NCI-H1417 treated with DMSO at 0.1 percent for 48 hours (cell line): ENCODE data around the gene PLEKHD1.
"Not testable (repeated sequence)": the region's sequence is repeated elsewhere in the genome, so short reads cannot be mapped to it uniquely, and the experiment has no call there.

Source experiments
- DNase-seq: peaks from one replicate; lab custom pipeline; 2025; lab: John Stamatoyannopoulos, UW

Gene PLEKHD1

DNA sequence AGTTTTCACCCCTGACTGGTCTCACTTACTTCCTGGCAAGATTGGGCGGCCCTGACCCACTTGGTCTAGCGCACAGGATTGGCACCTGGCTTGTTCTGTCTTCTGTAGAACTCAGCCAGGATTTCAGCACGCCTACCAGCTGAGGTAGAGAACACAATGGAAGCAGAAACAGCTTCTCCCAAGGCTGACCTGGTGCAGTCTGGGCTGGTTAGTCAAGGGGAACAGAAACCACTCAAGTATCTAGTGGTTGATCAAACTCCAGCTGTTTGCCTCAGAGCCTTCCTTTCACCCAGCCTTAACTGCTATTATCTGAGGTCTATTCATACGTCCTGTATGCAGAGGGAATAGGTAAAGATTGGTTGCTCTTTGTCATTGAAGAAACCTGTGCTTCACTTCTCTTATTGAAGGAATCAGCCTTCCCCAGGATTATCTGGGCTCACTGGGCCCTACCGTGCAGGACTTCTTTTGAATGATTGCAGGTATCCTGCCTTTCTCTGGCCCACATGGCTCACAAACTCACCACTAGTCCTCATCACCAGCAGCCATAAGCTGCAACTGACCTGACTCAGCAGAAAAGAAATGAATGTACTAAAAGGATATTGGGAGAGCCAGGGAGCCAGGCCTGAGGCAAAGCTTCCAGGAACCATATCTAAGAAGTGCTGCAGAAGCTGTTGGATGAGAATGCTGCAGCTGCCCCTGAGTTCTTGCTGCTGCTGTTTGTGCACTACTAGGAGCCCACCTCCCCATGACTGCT is 2.5 kb upstream of the PLEKHD1 start:
- DNase-seq: no peak

DNA sequence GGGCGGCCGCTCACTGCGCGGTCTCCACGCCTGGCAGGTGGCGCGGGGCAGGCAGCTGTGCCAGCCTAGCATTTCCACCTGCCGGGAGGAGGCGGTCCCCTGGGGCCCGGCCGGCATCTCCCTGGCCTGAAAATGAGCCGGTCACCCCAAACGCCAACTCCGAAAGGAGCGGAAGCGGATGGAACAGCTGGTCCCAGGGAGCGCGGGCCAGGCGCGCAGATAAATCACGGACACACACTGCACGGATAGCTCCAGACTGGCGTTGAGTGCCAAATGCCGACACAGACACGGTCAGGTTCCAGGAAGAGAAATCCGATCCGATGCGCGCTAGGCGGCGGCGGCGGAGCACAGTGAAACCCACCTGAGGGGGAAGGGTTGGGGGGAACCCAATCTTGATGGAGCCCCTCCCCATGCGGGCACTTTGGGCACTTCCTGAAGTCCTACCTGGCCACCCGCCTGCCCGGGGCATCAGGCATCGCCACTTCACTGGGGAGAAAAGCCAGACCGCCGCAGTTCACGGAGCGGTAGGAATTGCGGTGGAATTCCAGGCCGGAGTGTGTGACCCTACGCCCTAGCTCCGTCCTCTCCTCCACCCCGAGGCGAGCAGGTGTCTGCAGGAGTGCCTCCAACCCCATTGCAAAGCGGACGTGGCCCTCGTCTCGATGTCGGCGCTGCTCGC is 624 bp upstream of the PLEKHD1 start:
- no peak for DNase-seq

DNA sequence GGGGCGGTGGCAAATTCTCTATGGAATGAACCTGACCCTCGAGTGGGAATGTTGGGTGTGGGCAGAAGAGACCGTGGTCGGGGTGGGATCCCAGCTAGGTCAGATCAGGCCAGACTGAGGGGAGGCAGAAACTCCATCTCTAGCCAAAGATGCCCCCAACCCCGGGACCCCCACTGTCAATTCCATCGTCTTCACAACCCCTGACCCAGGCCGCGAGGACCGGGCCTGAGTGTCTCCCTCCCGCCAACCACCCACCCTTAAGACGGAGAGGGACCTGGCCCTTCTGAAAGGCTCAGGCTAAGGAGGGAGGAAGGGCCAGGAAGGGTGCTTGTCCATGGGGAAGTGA is 760 bp downstream of the PLEKHD1 start:
- no peak for DNase-seq

DNA sequence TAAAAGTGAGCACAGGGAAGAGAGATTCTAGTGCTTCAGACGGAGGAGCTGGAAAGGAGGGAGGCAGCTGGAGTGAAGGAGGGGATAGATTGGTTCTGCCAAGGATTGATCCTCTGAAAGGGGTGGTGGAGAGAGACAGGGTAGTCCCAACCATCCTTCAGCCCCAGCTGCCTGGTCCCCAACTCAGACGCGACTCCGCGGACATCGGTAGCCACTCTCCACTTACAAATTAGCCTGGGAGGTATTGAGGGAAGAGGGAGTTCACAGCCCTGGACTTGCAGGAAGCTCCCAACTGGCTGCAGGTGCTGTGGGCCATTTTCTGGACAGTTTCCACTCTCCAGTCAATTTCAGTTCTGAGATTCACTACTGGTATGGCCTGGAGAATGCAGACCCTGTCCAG is 1.2 kb downstream of the PLEKHD1 start:
- no peak for DNase-seq

DNA sequence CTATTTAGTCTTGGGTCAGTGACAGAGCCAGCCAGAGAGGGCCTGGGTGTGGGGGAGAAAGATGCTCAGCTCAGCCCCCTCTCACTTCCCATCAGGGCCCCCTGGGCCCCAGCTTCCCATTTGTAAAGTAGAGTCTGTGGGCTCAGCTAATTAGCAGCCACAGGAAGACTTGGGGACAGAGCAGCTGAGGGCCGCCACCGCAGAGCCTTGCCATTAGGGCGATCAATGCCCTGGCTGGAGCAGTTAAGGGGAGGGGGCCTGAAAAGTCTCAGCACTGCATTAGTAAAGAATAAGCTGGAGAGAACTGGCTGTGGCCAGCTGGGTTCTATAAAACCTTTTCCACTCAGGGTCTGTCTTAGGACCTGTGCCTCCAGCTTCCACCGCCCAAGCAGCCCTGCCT is 2.7 kb downstream of the PLEKHD1 start:
- DNase-seq: no peak

DNA sequence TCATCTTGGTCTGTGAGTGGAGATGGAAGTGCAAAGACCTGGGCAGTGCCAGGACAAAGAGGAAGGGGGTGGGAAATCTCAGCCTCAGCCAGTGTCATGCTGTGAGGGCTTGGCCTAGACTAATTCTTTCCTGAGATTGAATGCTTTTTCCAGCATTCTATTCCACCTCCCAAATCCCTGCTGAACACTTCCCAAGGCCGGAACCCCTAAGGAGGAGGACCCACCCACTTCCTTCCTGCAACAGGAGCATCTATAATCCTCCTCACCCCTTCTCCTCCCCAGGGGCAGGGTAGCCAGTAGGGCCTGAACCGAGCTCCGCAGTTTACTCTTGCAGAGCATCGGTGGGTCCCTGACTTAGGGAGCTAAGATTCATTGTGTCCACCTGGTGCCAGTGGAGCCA is 3.2 kb downstream of the PLEKHD1 start:
- DNase-seq: no peak

DNA sequence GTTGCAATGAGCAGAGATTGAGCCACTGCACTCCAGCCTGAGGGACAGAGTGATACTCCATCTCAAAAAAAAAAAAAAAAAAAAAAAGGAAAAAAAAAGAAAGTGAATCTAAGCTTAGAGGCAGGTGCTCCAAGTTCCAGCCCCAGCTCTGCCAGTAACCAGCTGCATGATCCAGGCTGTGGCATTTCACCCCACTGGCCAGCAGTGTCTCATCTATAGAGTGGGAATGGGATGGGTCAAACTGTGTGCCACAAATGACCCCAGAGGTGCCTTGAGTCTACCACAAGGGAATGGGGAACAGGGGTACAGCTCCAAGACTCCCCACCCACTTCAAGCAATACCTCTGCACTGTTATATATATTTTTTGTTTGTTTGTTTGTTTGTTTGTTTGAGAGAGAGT is 5.0 kb downstream of the PLEKHD1 start:
- no peak for DNase-seq

DNA sequence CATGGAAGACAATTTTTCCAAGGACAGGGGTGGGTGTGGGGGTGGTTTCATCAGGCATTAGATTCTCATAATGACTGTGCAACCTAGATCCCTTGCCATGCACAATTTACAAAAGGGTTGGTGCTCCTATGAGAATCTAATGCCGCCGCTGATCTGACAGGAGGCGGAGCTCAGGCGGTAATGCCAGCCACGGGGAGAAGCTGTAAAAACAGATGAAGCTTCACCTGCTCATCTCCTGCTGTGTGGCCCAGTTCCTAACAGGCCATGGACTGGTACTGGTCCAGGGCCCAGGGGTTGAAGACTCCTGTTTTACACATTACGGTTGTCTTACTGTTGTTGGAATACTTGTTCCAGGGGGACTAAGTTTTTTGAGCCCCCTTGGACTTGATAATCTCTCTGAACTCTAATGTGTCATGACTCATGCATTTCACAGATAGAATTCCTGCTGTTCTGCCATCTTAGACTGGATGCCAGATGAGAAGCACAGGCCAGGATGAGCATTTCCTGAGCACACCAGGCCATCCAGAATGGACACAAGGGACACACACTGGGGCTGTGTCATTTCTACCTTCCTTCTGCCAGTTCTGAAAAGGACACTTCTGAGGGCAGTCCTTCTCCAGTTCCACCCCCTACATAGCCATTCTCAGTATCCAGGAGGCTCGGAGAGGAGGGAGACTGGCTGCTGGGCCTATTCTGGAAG is 5.8 kb downstream of the PLEKHD1 start:
- no peak for DNase-seq

DNA sequence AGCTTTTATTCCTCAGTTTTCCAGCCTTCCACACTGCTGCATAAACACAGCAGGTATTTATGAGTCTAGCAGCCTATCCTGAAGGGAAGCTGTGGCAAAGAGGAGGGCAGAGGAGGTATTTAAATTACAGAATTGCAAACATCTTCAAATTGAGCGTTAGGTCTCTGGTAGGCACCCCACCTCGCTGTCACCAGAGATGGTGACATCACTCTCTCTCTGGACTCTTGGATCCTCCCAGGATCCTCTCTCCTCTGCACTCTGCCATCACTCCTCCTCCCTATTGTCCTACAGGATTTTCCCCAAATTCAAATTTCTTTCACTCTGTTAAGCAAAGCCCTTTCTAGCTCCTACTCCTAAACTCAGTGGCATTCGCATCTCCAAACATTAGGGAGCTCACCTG is 6.7 kb downstream of the PLEKHD1 start:
- DNase-seq: no peak

DNA sequence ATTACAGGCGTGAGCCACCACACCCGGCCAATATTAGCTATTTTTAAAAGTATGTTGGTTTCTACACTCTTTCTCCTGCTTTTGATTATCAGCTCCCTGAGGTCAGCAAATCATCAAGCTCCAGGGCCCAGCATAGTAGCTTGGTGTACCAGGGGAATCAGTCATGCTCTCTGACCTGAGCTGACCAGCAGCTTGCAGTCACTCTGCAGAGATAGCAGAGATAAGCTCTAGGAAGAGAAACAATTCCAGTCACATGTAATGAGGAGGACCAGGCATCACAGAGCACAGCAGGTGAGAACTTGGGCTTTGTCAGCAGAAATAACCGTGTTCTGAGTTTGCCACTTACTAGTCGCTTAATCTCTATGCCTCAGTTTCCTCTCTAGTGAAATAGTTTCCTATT is 8.5 kb downstream of the PLEKHD1 start:
- DNase-seq: no peak

DNA sequence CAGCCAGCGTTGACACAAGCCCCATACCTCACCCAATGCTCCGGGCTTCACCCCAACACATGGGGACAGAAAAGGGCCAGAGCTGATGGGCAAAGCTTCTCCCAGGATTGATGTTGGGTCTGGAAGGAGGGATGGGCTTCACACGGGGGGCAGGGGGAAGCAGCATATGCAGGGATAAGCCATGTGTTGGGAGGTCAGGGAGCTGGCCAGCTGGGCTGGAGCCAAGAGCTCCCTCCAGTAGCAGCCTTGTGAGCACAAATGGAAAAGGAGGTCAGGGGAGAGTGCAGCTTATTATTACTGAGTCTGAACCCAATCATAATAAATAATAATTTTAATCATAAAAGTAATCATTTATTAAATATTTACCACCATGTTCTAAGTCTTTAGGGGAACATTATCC is 9.3 kb downstream of the PLEKHD1 start:
- DNase-seq: no peak

DNA sequence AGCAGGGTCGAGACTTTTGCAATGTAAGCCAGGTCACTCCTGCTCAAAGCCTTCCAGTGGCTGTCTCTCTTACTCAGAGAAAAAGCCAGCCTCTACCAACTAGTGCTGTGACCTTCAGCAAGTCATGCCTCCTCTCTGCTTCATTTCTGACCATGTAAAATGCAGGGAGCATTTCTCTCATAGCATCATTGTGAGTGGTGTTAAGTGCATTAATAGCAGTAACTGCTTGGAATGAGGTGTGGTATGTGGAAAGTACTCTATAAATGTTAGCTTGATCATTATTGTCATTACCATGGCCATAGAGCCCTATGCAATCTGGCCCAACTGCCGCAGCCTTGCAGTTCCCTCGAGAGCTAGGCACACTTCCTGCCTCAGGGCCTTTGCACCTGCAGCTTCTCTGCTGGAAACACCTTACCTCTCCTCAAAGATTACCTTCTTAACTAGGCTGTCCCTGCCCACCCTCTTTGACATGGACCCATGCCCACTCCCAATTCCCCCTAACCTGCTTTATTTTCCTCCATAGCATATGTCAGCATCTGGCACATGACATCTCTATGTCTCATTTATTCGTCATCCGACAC is 10.9 kb downstream of the PLEKHD1 start:
- DNase-seq: no peak

DNA sequence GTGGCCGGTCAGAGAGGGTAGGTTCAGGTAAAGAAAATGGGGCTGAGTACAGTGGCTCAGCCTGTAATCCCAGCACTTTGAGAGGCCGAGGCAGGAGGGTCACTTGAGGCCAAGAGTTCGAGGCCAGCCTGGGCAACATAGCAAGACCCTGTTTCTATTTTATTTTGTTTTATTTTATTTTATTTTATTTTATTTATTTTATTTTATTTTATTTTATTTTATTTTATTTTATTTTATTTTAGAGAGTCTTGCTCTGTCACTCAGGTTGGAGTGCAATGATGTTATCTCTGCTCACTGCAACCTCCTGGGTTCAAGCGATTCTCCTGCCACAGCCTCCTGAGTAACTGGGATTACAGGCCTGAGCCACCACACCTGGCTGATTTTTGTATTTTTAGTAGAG is 13.3 kb downstream of the PLEKHD1 start:
- DNase-seq: not testable (repeated sequence)

DNA sequence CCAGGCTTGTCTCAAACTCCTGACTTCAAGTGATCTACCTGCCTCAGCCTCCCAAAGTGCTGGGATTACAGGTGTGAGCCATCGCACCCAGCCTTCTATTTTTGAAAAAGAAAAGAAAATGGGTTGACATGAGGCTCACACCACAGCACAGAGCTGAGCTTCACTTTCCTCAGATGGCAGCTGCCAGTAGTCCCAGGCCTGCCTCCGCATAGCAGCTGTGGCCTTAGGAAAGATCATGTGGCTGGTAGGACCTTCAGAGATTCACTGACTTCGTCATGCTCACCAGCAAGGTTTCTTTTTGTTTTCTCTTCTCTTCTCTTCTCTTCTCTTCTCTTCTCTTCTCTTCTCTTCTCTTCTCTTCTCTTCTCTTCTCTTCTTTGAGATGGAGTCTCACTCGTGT is 13.8 kb downstream of the PLEKHD1 start:
- DNase-seq: not testable (repeated sequence)

DNA sequence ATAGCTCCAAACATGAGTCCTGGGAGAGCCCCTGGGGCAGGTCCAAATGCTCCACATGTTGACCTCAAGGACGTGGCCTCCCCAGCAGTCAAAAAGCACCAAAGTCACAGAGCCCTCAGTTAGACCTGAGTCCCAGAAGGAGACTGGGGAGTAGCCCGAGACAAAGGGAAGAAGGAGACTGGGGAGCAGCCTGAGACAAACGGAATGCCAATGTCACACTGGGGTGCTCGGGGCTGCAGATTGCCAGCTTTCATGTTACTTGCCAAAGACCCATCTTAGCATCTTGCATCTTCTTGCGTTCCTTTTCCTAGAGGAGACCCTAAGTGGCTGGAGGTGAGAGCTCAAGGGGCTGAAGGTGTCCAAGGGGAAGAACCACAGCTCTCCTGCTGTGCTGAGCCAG is 14.9 kb downstream of the PLEKHD1 start:
- no peak for DNase-seq

DNA sequence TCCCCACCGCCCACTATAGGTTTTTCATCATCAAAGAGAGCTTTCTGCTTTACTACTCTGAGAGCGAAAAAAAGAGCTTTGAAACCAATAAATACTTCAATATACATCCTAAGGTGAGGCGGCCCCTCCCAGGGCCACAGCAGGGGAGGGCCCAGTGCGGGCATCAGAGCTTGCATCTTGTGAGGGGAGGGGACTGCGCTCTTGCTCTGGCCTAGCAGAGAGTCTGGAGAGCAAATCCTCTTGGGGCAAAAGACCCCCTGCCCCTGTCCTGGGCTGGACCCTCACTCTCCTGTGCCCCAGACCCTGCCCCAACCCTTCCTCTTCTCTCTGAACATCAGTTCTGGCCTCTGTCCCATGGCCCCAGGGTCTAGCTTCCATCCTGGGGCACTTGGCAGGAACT is 15.6 kb downstream of the PLEKHD1 start:
- no peak for DNase-seq

DNA sequence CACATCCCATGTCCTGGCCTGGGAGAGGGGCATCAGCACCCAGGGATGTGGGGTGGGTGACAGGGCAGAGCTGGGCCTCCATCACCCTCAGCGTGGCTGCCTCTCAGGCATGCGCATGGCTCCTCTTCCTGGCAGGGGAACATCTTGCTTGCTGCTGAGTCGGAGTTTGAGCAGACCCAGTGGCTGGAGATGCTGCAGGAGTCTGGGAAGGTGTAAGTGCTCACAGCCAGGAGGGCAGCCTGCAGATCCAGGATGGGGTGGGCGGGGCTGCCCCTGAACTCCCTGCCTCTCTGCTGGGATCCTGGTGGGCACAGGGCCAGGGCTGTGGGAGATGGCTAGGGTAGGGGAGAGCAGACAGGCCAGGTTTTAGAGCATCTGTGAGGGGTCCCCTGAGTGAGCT is 16.2 kb downstream of the PLEKHD1 start:
- no peak for DNase-seq

DNA sequence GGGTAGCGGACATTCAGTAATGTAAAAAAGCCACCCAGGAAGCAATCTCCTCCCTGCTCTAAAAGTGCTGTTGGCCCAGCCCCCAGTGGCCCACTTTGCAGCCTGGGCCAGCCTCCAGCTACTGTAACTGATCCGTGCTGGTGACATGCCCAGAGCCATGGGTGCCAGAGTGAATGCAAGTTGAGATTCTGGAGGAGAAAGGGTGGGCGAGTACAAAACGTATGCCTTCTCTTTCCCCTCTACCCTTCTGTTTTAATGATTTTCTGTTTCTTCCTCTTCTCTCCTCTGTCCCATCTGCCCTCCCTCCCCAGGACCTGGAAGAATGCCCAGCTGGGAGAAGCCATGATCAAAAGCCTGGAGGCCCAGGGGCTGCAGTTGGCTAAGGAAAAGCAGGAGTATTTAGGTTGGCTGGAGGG is 16.9 kb downstream of the PLEKHD1 start:
- DNase-seq: no peak

DNA sequence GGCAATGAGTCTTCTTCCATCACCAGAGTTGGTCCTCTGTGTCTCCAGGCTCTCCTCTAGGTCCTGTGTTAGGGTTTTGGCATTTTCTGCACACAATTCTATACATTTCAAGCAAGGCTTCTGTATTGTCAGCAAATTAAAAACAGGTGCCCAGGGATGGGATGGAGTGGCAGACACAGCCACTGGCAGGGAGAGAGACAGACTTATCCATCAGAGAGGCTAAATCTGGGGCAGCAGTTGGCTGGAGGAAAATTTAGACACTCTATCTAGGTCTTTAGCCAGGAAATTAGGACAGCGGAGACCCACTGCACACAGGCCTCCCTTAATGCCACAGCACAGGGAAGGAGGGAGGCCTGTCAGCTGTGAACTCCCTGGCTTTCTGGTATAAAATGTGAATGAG is 20.2 kb downstream of the PLEKHD1 start:
- DNase-seq: no peak

DNA sequence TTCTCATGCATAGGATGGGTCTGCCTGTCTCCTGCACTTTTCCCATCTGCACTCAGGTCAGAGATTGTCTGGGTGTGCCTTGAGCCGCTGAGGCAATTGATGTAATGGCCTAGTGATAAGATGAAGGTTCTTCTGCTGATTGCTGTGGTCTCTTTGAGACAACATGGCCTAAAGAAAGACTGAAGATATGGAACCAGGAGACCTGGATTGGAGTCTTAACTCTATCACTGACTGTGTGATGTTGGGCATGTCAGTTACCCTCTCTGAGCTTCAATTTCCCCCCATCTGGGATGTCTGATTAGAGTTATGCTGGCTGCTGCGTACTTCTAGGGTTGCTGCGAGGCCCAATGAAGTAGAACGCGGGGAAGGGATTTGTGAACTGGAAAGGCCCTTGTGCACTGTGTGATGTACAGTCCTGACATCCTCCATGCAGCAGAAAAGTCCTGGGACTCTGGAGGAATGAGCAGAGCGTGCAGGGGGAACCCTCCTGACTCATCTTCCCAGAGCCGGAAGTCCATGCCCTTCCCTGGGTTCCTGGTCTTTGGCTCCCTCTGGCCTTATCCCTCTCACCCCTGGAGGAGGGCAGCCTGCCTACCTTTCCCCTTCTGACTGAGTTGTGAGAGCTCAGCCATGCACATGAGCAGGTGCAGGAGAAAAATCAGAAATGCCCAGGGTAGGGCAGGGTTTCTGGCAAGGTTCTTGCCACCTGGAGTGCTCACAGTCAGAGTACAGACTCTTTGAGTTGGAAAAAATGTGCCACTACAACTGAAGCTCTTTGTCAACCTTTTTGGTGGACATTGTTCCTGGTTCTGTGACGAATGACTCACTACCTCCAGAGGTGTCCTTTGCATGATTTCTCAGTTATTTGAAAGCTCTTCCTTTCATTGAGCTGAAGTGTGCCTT is 21.1 kb downstream of the PLEKHD1 start:
- DNase-seq: no peak

DNA sequence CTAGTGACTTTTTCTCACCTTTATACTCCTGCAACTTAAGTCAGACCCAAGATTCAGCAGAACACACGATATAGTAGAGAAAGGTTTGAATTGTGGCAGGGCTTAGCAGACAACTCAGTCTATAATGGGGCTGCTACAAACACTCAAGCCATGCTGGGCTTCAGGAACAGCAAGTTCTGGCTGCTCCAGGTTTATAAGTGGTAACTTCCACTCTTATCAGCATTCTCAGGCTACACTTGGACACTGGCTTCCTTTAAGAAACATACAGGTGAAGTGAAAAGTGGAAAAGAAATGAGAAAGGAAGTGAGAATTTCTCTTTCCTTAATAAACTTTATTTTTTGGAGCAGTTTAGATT is 21.7 kb downstream of the PLEKHD1 start:
- DNase-seq: no peak
